ENCODE results near the gene C9orf40.

The C9orf40 gene

GRCh38 chr9:74935008-74935407 is 17.7 kb downstream of the C9orf40 start:
- DNase-seq = no peak

- DNase-seq = no peak
Observed at GRCh38 chr9:74921737-74922136, 31.0 kb downstream of the C9orf40 start.

- no peak for DNase-seq
Observed at GRCh38 chr9:74920944-74921626, 31.6 kb downstream of the C9orf40 start.

- no peak for DNase-seq
Observed at GRCh38 chr9:74910036-74910435, 42.7 kb downstream of the C9orf40 start.

- no peak for DNase-seq
Observed at GRCh38 chr9:74908665-74909064, 44.0 kb downstream of the C9orf40 start.

GRCh38 chr9:74907085-74907484 is 45.6 kb downstream of the C9orf40 start:
- DNase-seq = no peak

- no peak for DNase-seq
Observed at GRCh38 chr9:74901001-74901400, 51.7 kb downstream of the C9orf40 start.

Data from NCI-H2081 treated with DMSO at 0.1 percent for 48 hours (cell line).